ENCODE measurements around the gene PRDM5.

The PRDM5 gene

DNA sequence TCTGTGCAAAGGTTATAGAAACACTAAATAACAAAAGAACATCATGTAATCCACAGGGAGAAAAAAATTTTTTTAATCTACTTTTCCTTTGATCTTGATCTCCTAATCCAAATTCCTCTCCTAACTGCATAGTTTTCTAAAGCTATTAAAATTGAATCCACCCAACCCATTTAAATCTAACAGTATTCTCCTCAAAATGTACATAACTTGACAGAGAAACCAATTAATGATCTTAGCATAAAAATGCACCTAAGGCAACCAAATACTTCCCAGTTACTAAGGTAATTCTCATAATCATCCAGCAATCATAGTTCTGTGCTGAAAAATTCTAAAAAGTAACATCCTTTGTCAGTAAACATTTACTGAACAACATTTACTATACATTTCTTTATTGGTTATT lies 60.7 kb downstream of the PRDM5 start:
- ChIA-PET CTCF (no interaction called here), POLR2A (no interaction called here)
- DNase-seq (ENCODE audit: extremely low spot score) = no peak
- TF ChIP-seq ZNF384 (IDR thresholded peaks at IDR 0.05) (no peak), FOXA1 (IDR thresholded peaks at IDR 0.05) (no peak), FOXK2 (IDR thresholded peaks at IDR 0.05) (no peak), SUZ12 (IDR thresholded peaks at IDR 0.05) (no peak), FOXM1 (IDR thresholded peaks at IDR 0.05; ENCODE audit: borderline replicate concordance) (no peak), TARDBP (IDR thresholded peaks at IDR 0.05) (no peak), SP1 (IDR thresholded peaks at IDR 0.05) (no peak), NFRKB (IDR thresholded peaks at IDR 0.05) (no peak), L3MBTL2 (conservative IDR thresholded peaks at IDR 0.05) (no peak), BHLHE40 (IDR thresholded peaks at IDR 0.05; ENCODE audit: borderline replicate concordance) (no peak)
- TF ChIP-seq, protein P1, sequence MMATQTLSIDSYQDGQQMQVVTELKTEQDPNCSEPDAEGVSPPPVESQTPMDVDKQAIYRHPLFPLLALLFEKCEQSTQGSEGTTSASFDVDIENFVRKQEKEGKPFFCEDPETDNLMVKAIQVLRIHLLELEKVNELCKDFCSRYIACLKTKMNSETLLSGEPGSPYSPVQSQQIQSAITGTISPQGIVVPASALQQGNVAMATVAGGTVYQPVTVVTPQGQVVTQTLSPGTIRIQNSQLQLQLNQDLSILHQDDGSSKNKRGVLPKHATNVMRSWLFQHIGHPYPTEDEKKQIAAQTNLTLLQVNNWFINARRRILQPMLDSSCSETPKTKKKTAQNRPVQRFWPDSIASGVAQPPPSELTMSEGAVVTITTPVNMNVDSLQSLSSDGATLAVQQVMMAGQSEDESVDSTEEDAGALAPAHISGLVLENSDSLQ (IDR thresholded peaks at IDR 0.05) = no peak

DNA sequence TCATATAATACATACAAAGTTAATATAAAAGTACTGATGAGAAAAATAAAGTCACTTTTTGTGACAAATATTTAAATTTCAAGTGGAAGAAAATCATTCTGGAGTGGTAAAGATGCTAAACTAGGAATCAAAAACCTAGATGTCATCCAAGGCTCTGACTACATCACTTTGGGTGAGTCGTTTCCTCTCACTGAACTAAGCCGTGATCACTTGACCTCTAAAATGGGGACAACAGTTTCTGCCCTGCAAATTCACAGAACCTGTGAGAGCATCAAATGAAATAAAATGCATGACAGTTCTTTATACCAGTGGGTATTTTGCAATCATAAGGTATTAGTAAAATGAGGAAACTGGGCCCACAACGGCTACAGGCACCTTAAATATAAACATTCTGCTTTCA lies 63.8 kb downstream of the PRDM5 start:
- POLR2A ChIA-PET = no interaction called here
- TF ChIP-seq LEF1 (IDR thresholded peaks at IDR 0.05; ENCODE audit: borderline replicate concordance) = no peak
- no peak for TF ChIP-seq ELF4 (IDR thresholded peaks at IDR 0.05)
- no peak for TF ChIP-seq SUZ12 (IDR thresholded peaks at IDR 0.05)
- no peak for TF ChIP-seq TARDBP (IDR thresholded peaks at IDR 0.05)
- no peak for DNase-seq (ENCODE audit: extremely low spot score)
- CTCF ChIA-PET = no interaction called here

DNA sequence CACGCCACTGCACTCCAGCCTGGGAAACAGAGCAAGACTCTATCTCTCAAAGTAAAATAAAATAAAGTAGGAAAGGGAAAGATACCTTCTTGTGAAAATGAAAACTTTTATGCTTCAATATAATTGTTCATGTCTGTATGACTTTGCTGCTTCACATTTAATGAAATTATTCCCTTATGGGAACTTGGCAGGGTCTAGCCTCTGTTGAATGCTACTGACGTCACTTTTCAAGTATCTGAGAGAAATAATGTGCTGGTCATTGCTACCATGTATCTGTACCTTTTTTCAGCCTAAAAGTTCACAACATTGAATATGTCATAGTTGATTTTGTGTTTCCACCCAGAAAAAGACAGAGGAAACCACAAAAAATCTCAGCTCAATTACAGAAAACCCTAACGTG lies 65.2 kb downstream of the PRDM5 start:
- ChIA-PET POLR2A (no interaction called here), CTCF (no interaction called here)
- DNase-seq (ENCODE audit: extremely low spot score) = no peak
- TF ChIP-seq TARDBP (IDR thresholded peaks at IDR 0.05) (no peak), FOXM1 (IDR thresholded peaks at IDR 0.05; ENCODE audit: borderline replicate concordance) (no peak), SP1 (IDR thresholded peaks at IDR 0.05) (no peak), BHLHE40 (IDR thresholded peaks at IDR 0.05; ENCODE audit: borderline replicate concordance) (no peak), ELF4 (IDR thresholded peaks at IDR 0.05) (no peak), SUZ12 (IDR thresholded peaks at IDR 0.05) (no peak), CTBP1 (IDR thresholded peaks at IDR 0.05; ENCODE audit: borderline replicate concordance) (no peak), ZNF384 (IDR thresholded peaks at IDR 0.05) (no peak), HDGF (IDR thresholded peaks at IDR 0.05; ENCODE audit: borderline replicate concordance) (no peak), L3MBTL2 (conservative IDR thresholded peaks at IDR 0.05) (no peak), LEF1 (IDR thresholded peaks at IDR 0.05; ENCODE audit: borderline replicate concordance) (no peak), ARNT (IDR thresholded peaks at IDR 0.05) (no peak), FOXA1 (IDR thresholded peaks at IDR 0.05) (no peak), NFRKB (IDR thresholded peaks at IDR 0.05) (no peak), FOXK2 (IDR thresholded peaks at IDR 0.05) (no peak)
- TF ChIP-seq, protein P1 (IDR thresholded peaks at IDR 0.05) = no peak

DNA sequence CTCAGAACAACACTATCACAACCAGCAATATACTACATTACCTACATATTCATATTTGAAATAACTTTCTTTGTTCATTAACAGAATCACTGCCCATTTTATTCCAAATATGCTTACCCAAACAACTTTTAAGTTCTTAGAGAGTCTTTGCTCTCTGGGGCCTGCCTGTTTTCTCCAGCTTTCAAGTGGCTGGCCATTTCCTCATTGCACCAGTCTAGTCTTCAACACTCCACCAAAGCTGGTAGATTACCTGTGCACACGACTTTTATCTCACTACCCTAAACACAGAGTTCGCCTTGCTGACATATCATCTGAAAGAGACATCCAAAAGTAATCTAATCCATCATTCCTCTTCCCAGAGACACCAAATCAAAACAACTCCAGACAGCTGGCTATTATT lies 66.2 kb downstream of the PRDM5 start:
- ChIA-PET POLR2A (no interaction called here), CTCF (no interaction called here)
- DNase-seq (ENCODE audit: extremely low spot score) = no peak
- TF ChIP-seq CTBP1 (IDR thresholded peaks at IDR 0.05; ENCODE audit: borderline replicate concordance) (no peak), ELF4 (IDR thresholded peaks at IDR 0.05) (no peak), ARNT (IDR thresholded peaks at IDR 0.05) (no peak), ZNF384 (IDR thresholded peaks at IDR 0.05) (no peak), TARDBP (IDR thresholded peaks at IDR 0.05) (no peak), FOXK2 (IDR thresholded peaks at IDR 0.05) (no peak), FOXM1 (IDR thresholded peaks at IDR 0.05; ENCODE audit: borderline replicate concordance) (no peak), BHLHE40 (IDR thresholded peaks at IDR 0.05; ENCODE audit: borderline replicate concordance) (no peak), NFRKB (IDR thresholded peaks at IDR 0.05) (no peak), HDGF (IDR thresholded peaks at IDR 0.05; ENCODE audit: borderline replicate concordance) (no peak), L3MBTL2 (conservative IDR thresholded peaks at IDR 0.05) (no peak), FOXA1 (IDR thresholded peaks at IDR 0.05) (no peak), SUZ12 (IDR thresholded peaks at IDR 0.05) (no peak), SP1 (IDR thresholded peaks at IDR 0.05) (no peak)
- TF ChIP-seq, protein P1 (IDR thresholded peaks at IDR 0.05) = no peak

DNA sequence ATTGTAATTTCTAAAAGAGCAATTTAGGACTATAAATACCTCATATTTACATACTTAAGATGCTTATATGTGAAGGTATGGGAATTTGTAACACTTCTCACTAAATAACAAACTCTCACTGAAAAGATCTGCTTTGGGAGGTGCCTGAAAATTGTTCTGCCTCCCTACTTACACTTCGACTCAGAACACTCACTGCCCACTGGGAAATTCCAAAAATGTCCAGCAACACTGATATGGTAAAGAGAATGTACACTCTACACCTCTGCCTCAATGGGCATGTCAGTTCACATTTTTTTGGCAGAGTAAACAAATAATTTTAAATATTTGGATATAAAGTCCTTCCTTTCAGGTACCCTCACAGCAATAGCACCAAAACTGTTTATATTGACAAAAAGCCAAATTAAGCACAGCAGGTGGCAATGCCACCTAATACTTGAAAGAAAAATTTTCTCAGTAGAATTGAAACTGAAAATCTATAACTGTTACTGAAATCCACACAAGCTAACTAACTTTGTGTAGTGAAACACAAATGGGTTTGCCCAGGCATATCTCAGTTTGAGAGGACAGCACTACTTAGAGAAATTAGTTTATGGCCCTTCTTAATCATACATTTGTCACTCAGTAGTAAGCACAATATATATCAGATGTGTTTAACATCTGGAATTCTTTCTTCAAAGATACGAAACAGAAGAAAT lies 67.1 kb downstream of the PRDM5 start:
- ChIA-PET CTCF (no interaction called here), POLR2A (no interaction called here)
- no peak for DNase-seq (ENCODE audit: extremely low spot score)
- TF ChIP-seq ELF4 (IDR thresholded peaks at IDR 0.05) = no peak
- no peak for TF ChIP-seq NFRKB (IDR thresholded peaks at IDR 0.05)
- TF ChIP-seq TARDBP (IDR thresholded peaks at IDR 0.05) = no peak

DNA sequence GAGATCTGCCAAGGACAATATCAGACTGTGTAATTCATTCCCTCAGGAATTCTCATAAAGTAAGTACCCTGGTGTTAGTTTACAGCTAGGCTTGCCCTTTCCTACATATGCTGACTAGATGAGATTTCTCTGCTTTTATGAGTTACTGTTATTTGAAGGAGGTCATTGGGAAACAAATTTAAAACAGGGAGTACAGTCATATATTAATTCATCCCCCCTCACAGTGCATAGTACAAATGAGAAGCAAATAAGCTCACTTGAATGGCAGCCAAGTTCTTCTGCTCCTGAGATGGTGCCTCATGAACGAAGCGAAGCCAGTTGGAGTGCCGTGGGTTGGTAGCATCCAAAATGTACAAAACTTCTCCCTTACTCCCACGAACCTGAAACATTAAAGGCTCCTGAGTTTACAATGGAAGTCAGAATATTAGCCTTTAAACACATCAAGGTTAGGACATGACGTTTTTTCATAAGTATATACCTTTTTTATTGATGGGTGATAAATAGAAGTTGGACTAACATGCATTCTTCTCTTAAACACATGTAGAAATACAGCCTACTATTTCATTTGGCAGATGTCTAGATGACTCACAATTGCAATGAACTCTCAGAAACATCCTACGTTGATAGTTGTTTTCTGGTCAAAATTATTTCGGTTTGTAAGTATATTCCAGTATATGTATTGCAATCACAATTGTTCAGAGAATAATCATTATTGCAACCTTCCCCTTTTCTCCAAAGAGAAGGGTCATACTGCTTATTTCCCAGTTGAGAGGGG lies 69.2 kb downstream of the PRDM5 start:
- no peak for DNase-seq (ENCODE audit: extremely low spot score)
- POLR2A ChIA-PET = no interaction called here

More for the DNA sequence above, 69.2 kb downstream of the PRDM5 start:
- CTCF ChIA-PET = no interaction called here
- TF ChIP-seq L3MBTL2 (conservative IDR thresholded peaks at IDR 0.05) = no peak
- TF ChIP-seq FOXK2 (IDR thresholded peaks at IDR 0.05) = no peak
- no peak for TF ChIP-seq SP1 (IDR thresholded peaks at IDR 0.05)
- no peak for TF ChIP-seq FOXA1 (IDR thresholded peaks at IDR 0.05)
- TF ChIP-seq ARNT (IDR thresholded peaks at IDR 0.05) = no peak
- no peak for TF ChIP-seq HDGF (IDR thresholded peaks at IDR 0.05; ENCODE audit: borderline replicate concordance)
- TF ChIP-seq ZNF384 (IDR thresholded peaks at IDR 0.05) = no peak
